GM21423 (cell line): Measurements from ENCODE around the gene CHST13.
"Not testable (repeated sequence)": the region's sequence is repeated elsewhere in the genome, so short reads cannot be mapped to it uniquely, and the experiment has no call there.

ENCODE experiments used
- ATAC-seq: cut with Tn5 transposase; IDR thresholded peaks from one replicate; pipeline ENCODE4 v1.9.1; 2021; ENCODE audit warnings: mild to moderate bottlenecking, moderate library complexity; ENCODE audit not compliant: unreplicated experiment

Gene CHST13

GRCh38 chr3:126524429-126524988 is 554 bp downstream of the CHST13 start:
- no peak for ATAC-seq

DNA sequence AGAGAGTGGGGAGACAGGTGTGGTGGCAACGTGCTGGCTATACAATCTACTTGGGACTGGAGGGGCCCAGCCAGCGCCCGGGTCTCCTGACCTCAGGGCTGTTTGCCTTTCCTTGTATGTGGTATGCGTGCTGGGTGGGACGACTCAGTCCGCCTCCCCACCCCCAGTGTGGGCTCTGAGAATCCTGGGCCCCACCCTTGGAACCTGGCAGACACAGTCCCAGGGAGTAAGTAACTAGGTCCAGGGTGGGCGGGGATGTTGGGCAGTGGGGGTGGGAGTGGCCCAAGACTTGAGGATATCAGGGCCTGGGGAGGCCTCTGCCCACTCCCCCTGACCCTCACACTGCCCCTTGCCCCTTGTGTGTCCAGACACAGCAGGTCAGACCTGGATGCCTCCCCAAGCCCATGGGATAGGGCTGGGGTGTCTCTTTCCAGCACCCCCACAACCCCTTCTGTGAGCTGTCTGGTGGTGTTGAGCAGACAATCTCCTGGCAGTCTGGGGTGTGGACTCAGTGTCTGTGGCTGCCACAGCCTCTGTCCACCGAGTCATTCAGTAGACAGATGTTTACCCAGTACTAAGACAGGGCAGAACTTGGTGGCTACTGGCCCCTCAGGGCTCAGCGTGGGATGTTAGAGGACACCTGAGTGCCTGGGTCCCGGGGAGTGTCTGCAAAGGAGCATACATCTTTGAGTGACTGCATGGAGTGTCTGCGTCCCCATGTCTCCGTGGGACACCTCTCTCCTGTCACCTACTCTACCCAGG is 1.3 kb downstream of the CHST13 start:
- ATAC-seq = no peak

DNA sequence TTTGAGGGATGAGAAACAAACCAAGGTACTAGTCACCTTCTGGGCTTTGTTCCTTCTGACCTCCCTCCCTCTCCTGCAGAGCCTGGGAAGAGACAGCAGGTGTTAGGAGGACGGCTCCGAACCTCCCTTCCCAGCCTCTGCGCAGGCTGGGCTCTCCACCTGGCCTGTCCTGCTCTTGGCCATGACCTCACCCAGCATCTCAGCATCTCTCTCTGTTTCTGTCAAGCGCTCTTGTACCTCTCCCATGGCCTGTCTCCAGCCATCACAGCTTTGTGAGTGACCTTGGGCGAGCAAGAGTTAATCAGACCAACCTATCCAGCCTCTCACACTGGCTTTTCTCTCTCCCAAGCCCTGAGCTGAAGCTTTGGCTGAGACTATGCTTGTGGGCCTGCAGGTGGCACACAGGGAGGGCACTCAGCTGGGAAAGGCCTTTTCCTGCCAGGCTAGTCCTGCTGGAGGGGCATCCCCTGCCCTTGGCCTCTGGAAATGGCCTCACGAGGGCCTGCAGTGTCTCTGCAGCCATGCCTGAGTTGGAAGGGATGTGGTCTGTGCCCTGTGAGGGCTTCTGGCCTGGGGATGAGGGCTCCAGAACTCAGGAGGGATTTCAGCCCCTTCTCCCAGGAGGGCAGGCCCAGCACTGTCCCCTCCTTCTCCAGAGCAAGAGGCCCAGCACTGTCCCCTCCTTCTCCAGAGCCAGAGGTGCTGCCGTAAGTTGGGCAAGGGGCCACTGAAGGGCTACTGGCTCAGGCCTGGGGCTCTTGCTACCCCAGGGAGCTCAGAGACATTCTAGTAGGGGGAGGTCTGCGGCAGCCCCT is 2.1 kb downstream of the CHST13 start:
- no peak for ATAC-seq

DNA sequence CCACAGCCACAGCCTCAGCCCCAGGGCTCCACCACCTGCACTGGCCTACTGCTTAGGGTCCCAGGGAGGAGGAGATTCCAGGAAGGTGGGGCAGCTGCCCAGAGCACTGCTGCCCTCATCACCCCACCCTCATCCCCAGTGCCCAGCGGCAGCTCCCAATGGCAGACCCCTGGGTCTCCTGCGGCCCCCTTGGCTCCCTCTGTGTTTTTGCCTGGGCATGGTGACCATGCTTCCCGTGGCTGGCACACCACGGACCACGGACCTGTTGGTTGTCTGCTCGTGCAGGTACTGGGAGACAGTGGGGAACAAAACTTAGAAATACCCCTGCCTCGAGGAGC is 2.7 kb downstream of the CHST13 start:
- ATAC-seq = no peak

GRCh38 chr3:126527006-126527405 is 3.1 kb downstream of the CHST13 start:
- ATAC-seq = no peak

GRCh38 chr3:126527455-126528211 is 3.7 kb downstream of the CHST13 start:
- ATAC-seq = no peak

DNA sequence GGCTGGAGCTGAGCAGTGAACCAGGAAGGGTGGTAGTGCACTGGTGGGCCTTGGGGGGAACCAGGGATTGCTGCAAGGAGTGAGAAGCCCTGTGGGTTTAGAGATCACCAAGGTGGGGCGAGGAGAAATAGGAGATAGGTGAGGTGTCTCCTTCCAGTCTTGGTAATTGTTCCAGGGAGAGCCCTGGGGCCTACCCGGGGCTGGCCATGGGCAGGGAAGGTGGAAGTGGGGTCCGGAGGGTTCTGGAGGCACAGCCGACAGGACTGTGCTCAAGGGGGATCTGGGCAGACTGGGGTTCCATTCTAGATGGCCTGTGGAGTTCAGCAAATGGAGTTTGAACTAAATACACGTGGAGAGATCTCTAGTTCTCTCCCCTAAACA is 4.5 kb downstream of the CHST13 start:
- no peak for ATAC-seq

DNA sequence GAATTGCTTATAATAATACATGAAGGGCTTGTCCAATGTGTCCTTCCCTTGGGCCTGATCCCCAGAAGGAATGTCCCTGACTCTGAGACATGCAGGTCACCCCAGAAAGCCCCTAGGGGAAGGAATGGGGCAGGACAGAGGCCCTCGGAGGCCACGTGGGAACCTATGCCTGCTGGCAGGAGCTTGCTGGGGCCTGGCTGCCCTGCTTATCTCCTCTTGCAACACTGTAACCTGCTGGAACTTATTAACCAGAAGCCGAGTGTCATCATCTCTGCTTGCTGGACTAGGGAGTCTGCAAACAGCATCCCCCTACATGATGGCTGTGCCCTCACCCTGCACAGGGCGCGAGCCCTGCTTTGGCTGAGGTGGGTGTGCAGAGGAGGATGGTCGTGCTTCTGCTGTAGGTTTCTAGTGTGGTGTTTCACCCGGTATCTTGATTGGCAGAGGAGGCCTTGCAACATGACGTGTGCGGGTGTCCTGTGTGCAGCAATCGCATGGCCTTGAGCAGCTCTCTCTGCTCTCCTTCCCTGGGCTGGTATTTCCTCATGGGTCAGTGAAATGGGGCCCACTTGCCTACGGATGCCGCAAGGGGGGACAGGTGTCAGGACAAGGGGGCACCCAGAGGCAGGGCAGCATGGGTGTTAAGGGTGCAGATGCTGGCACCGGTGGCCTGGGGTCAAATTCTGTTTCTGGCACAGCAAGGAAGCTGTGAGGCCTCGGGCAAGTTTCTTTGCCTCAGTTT is 5.0 kb downstream of the CHST13 start:
- no peak for ATAC-seq

- no peak for ATAC-seq
These were observed 5.7 kb downstream of the CHST13 start for GRCh38 chr3:126529585-126530170.

GRCh38 chr3:126530171-126531050 is 6.5 kb downstream of the CHST13 start:
- ATAC-seq = peak; percentile 72

DNA sequence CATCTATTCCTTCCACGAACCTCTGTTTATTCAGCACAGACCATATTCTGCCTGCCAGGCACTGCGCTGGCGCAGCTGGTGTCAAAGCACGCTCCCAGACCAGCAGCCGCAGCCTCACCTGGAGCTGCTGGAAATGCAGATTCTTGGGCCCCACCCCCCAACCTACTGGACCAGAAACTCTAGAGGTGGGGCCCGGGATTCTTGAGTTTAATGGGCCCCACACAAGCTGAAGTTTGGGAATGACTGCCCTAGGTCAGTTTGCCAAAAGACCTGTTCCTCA is 7.0 kb downstream of the CHST13 start:
- no peak for ATAC-seq

- ATAC-seq = no peak
These were observed 9.6 kb downstream of the CHST13 start for GRCh38 chr3:126533506-126533905.

DNA sequence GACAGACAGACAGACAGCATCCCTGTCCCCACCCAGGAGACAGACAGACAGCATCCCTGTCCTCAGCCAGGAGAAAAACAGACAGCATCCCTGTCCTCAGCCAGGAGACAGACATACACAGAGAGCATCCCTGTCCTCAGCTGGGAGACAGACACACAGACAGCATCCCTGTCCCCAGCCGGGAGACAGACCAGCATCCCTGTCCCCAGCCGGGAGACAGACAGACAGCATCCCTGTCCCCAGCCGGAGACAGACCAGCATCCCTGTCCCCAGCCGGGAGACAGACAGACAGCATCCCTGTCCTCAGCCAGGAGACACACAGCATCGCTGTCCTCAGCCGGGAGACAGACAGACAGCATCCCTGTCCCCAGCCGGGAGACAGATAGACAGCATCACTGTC is 10.8 kb downstream of the CHST13 start:
- not testable (repeated sequence) for ATAC-seq

- no peak for ATAC-seq
These were observed 11.7 kb downstream of the CHST13 start for GRCh38 chr3:126535636-126536035.

GRCh38 chr3:126536126-126536525 is 12.2 kb downstream of the CHST13 start:
- no peak for ATAC-seq

- ATAC-seq = no peak
These were observed 13.3 kb downstream of the CHST13 start for GRCh38 chr3:126537116-126537729.

DNA sequence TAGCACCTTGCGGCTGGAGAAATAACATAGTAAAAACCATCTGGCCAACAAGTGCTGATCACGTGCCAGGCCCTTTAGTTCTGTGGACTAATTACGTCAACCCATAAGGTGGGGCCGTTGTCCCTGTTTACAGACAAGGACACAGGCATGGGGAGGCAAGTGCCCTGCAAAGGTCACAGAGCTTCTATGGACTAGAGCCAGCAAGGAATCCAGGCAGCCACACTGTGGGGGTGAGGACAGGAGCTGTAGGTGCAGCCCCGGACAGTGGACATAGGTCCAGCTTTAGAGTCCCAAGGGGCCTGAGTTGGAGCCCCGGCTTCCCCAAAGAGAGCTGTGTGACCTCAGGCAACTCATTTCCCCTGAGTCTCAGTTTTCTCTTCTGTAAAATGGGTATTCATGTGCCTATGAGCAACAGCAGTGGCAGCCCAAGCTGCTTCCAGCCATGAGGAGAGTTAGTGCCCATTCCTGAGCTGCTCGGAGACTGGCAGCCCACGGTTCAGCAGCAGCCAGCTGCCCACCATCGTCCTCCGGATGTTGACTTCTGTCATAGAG is 13.9 kb downstream of the CHST13 start:
- no peak for ATAC-seq

GRCh38 chr3:126538316-126538715 is 14.4 kb downstream of the CHST13 start:
- no peak for ATAC-seq

DNA sequence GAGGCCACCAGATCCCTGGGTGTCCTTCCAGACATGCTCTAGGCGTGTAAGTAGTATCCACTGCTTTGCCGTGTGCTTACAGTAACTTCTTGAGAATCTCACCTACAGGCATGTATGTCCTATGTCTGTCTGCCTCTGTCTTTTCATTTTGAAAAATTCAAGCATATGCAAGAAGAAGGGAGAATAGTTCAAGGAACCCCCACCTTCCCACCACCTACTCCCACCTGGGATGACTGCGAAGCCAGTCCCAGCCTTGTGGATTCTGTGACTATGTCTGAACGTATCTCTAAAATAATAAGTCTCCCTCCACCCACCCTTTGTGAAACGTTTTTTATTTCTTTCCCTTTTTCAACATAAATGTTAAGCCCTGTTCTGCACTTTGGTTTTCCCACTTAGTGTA is 15.0 kb downstream of the CHST13 start:
- no peak for ATAC-seq
